OCI-LY1 (cell line): ENCODE data around the gene KANSL1.

ENCODE experiments used
- CTCF ChIP-seq: fragments of 200-600 bp; sonication (generic), shearing (Covaris generic); IDR thresholded peaks from 2 replicates; pipeline ENCODE4 v1.5.1; 2017; ENCODE audit warnings: mild to moderate bottlenecking, antibody characterized with exemption, low read length, moderate library complexity, mixed read lengths
- EZH2 ChIP-seq: fragments of 200-600 bp; sonication (generic), shearing (Covaris generic); IDR thresholded peaks from 2 replicates; pipeline ENCODE4 v1.8.0; 2017; ENCODE audit warnings: borderline replicate concordance, mixed run types, mild to moderate bottlenecking, antibody characterized with exemption, low read length, moderate library complexity, mixed read lengths

- no peak for TF ChIP-seq CTCF
- no peak for TF ChIP-seq EZH2
Measured at GRCh38 chr17:46106966-46107644, 86.1 kb downstream of the KANSL1 start.
